Kidney (tissue), 14 donors: ENCODE data around the gene SLX9. TPM values are rescaled to one million over a fixed set of nuclear protein-coding genes. Genes with fewer than 3 reads are reported as not detected.

Experiments
- DNase-seq, 5 donors: peaks; one replicate each; pipeline ENCODE4 v3.0.0-alpha.2; 2013 to 2020
- FAIRE-seq: peaks from 2 replicates; lab custom pipeline; 2012; peaks lifted over from hg19 to GRCh38; lab: Jason Lieb, UNC
- H3K27ac ChIP-seq, 2 donors: one replicate each; pipeline ENCODE4 v1.7.0; 2013; ENCODE audit warnings: low read depth in 2 of 2, low read length in 2 of 2, inconsistent platforms in 1 of 2
- H3K27me3 ChIP-seq: one replicate; pipeline ENCODE4 v1.7.1; 2013; ENCODE audit warnings: low read length, inconsistent platforms; ENCODE audit not compliant: control insufficient read depth, insufficient read depth
- H3K36me3 ChIP-seq, 3 donors: one replicate each; pipeline versions ENCODE4 v1.7.0 to v1.7.1; 2013; ENCODE audit warnings: low read length in 3 of 3, control low read depth in 1 of 3, inconsistent platforms in 1 of 3; ENCODE audit not compliant: insufficient read depth in 3 of 3, control insufficient read depth in 2 of 3
- H3K4me1 ChIP-seq, 3 donors: one replicate each; pipeline versions ENCODE4 v1.7.0 to v1.7.1; 2013; ENCODE audit warnings: low read length in 3 of 3, inconsistent platforms in 1 of 3, low read depth in 1 of 3; ENCODE audit not compliant: control insufficient read depth in 2 of 3, insufficient read depth in 2 of 3
- H3K4me3 ChIP-seq, 3 donors: one replicate each; pipeline versions ENCODE4 v1.7.0 to v1.8.1; 2013; ENCODE audit warnings: low read length in 3 of 3, control low read depth in 1 of 3, inconsistent platforms in 1 of 3
- H3K9ac ChIP-seq, 3 donors: one replicate each; pipeline versions ENCODE4 v1.7.0 to v1.7.1; 2013; ENCODE audit warnings: low read length in 3 of 3, control low read depth in 1 of 3, inconsistent platforms in 1 of 3
- H3K9me3 ChIP-seq, 3 donors: one replicate each; pipeline versions ENCODE4 v1.7.0 to v1.7.1; 2013; ENCODE audit warnings: low read length in 3 of 3, control low read depth in 1 of 3, inconsistent platforms in 1 of 3; ENCODE audit not compliant: control insufficient read depth in 2 of 3, insufficient read depth in 1 of 3
- intact Hi-C: fragments of 100-400 bp; cut with DNase I; formaldehyde crosslinking; loops from one replicate; pipeline ENCODE4 v1.11.1; 2022
- polyA plus RNA-seq: library from polyadenylated mRNA; stranded (reverse); fragments of 350-450 nt; fragmentation: Illumina TruSeq; extraction: RNeasy Lipid Tissue Mini Kit (QIAGEN cat#74804); gene quantifications from one replicate; pipeline ENCODE4 v1.2.3, GENCODE V29; 2014; ENCODE audit warnings: low read depth, low replicate concordance; ENCODE audit not compliant: insufficient read depth
- total RNA-seq: library from RNA; stranded (reverse); fragmentation: NEBNext Ultra II Directional; extraction: Animal tissue kit (Norgen Biotek cat#: 25700); gene quantifications from one replicate; pipeline ENCODE4 v1.2.1, GENCODE V29; 2021
- TF ChIP-seq, protein P1 (sequence below): IDR thresholded peaks from 3 replicates; pipeline ENCODE4 v1.5.1; 2012; ENCODE audit warnings: mild to moderate bottlenecking, moderate library complexity, borderline replicate concordance; ENCODE audit not compliant: insufficient read depth; ENCODE audit errors: extremely low read depth
- donor health status: control.
- donor health status: control.
- donor health status: control.
- donor health status: control.
- donor health status: control.
- donor health status: DM: yes; HTN: yes; CAD: no.
- donor health status: Normal renal cell carcinoma (clear cell type).

Gene SLX9
- total and polyA plus RNA-seq, 2 donors from 2014 or later = 27.1 to 35.1 TPM

- Histone ChIP-seq H3K9ac (peak overlapping the region in 1 of 3 donors; percentile 19), H3K27ac (no peak overlapping the region), H3K4me1 (peaks cover 0 to 9% (median 0%) of the 10 kb centered on the region in 3 donors), H3K4me3 (no peak overlapping the region), H3K36me3 (no peaks in the 10 kb centered on the region), H3K9me3 (no peaks in the 10 kb centered on the region), H3K27me3 (no peaks in the 10 kb centered on the region)
- FAIRE-seq = no peak
- TF ChIP-seq, protein P1, sequence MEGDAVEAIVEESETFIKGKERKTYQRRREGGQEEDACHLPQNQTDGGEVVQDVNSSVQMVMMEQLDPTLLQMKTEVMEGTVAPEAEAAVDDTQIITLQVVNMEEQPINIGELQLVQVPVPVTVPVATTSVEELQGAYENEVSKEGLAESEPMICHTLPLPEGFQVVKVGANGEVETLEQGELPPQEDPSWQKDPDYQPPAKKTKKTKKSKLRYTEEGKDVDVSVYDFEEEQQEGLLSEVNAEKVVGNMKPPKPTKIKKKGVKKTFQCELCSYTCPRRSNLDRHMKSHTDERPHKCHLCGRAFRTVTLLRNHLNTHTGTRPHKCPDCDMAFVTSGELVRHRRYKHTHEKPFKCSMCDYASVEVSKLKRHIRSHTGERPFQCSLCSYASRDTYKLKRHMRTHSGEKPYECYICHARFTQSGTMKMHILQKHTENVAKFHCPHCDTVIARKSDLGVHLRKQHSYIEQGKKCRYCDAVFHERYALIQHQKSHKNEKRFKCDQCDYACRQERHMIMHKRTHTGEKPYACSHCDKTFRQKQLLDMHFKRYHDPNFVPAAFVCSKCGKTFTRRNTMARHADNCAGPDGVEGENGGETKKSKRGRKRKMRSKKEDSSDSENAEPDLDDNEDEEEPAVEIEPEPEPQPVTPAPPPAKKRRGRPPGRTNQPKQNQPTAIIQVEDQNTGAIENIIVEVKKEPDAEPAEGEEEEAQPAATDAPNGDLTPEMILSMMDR = no peak
- peak; percentile 17 to 91 (median 67) for DNase-seq
- intact Hi-C loops = no loop called here
These were observed 45.1 kb downstream of the SLX9 start for GRCh38 chr21:44984792-44985440.

DNA sequence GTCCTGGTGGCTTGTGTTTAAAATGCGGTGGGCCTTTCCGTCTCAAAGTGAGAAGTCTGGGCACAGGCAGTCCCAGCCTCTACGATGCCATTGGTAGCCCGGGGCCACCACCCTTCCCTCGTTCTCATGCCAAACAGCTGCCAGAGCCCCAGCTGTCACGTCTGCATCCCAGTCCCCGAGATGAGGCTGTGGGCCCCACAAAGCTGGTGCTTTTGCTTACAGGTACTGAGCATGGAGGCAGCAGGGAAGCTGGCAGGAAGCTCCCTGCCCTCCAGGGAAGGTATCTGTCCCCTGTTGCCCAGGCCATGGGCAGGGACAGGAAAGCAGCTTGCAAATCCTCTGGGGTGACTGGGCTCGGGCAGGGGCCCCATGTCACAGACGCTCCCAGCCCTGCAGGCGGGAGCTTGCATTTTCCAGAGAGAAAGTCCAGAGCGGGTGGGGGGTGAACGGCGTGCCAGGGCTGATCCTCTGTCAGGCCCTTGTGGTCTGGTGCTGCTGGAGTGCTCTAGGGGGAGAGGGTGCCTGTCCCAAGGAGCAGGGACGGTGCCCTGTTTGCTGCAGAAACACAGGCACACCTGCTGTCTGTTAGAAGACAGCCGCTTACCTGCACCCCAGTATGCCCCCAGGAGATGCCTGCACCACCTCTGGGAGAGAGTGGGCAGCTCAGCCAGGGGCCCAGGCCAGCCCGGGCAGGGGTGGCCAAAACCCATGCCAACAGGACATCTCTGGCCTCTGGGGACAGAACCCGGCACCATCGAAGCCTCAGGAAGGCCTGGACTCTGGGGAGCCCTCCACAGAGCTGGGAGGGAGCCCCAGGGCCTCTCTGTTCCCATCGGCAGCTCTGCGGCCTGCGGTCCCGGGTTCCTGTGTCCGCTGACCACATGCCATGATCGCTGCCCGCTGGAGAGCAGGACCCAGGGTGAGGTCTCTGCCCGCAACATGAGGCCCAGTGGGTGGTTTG is 45.9 kb downstream of the SLX9 start:
- intact Hi-C loops = no loop called here
- Histone ChIP-seq H3K27ac (no peak overlapping the region), H3K9ac (no peak overlapping the region), H3K9me3 (no peaks in the 10 kb centered on the region), H3K4me1 (peaks cover 0 to 9% (median 0%) of the 10 kb centered on the region in 3 donors), H3K27me3 (no peaks in the 10 kb centered on the region), H3K4me3 (no peak overlapping the region), H3K36me3 (no peaks in the 10 kb centered on the region)
- TF ChIP-seq, protein P1 = no peak
- DNase-seq (peak in 2 of 5 donors; percentile 37 to 72), FAIRE-seq (no peak)

GRCh38 chr21:44986471-44987291 is 46.9 kb downstream of the SLX9 start:
- TF ChIP-seq, protein P1 = no peak
- Histone ChIP-seq H3K4me1 (peaks cover 0 to 9% (median 0%) of the 10 kb centered on the region in 3 donors), H3K9ac (no peak overlapping the region), H3K27me3 (no peaks in the 10 kb centered on the region), H3K27ac (no peak overlapping the region), H3K36me3 (no peaks in the 10 kb centered on the region), H3K4me3 (no peak overlapping the region), H3K9me3 (no peaks in the 10 kb centered on the region)
- intact Hi-C loops = no loop called here
- DNase-seq (peak in 2 of 5 donors; percentile 52 to 69), FAIRE-seq (no peak)
